Measurements from ENCODE around the gene NLRP8. TPM values are rescaled to one million over a fixed set of nuclear protein-coding genes. Genes with fewer than 3 reads are reported as not detected.
"Not testable (repeated sequence)": the region's sequence is repeated elsewhere in the genome, so short reads cannot be mapped to it uniquely, and the experiment has no call there.

The NLRP8 gene
- total RNA-seq, 2 donors from 2014 or later: not detected

GRCh38 chr19:55935206-55935605 is 12.4 kb upstream of the NLRP8 start:
- H3K27ac Mint-ChIP-seq: no peak overlapping the region
- H3K9me3 Mint-ChIP-seq: peaks cover 3% of the 10 kb centered on the region
- ATAC-seq (no peak), DNase-seq (ENCODE audit: low spot score) (no peak)
- H3K27me3 Mint-ChIP-seq: no peaks in the 10 kb centered on the region
- no peaks in the 10 kb centered on the region for H3K4me1 Mint-ChIP-seq (ENCODE audit: low read depth in 2 of 2)
- no peak overlapping the region for H3K4me3 Mint-ChIP-seq
- no peaks in the 10 kb centered on the region for H3K36me3 Mint-ChIP-seq

- no peak overlapping the region for H3K27ac Mint-ChIP-seq
- peaks cover 9% of the 10 kb centered on the region for H3K9me3 Mint-ChIP-seq
- no peaks in the 10 kb centered on the region for H3K4me1 Mint-ChIP-seq (ENCODE audit: low read depth in 2 of 2)
- H3K27me3 Mint-ChIP-seq: no peaks in the 10 kb centered on the region
- no peak for ATAC-seq
- no peaks in the 10 kb centered on the region for H3K36me3 Mint-ChIP-seq
- no peak for DNase-seq (ENCODE audit: low spot score)
- no peak overlapping the region for H3K4me3 Mint-ChIP-seq
Observed at GRCh38 chr19:55939206-55939605, 8.4 kb upstream of the NLRP8 start.

GRCh38 chr19:55940306-55940705 is 7.3 kb upstream of the NLRP8 start:
- H3K9me3 Mint-ChIP-seq: peaks cover 9% of the 10 kb centered on the region
- H3K36me3 Mint-ChIP-seq: no peaks in the 10 kb centered on the region
- H3K4me3 Mint-ChIP-seq: no peak overlapping the region
- no peaks in the 10 kb centered on the region for H3K27me3 Mint-ChIP-seq
- H3K4me1 Mint-ChIP-seq (ENCODE audit: low read depth in 2 of 2): no peaks in the 10 kb centered on the region
- ATAC-seq: no peak
- no peak for DNase-seq (ENCODE audit: low spot score)
- no peak overlapping the region for H3K27ac Mint-ChIP-seq

- H3K4me1 Mint-ChIP-seq (ENCODE audit: low read depth in 2 of 2); ATAC-seq; H3K9me3 Mint-ChIP-seq; H3K36me3 Mint-ChIP-seq; DNase-seq (ENCODE audit: low spot score); H3K27ac Mint-ChIP-seq; H3K27me3 Mint-ChIP-seq; H3K4me3 Mint-ChIP-seq: not testable (repeated sequence)
Observed at GRCh38 chr19:55950566-55950965, 2.9 kb downstream of the NLRP8 start.

- Mint-ChIP-seq H3K27me3 (no peaks in the 10 kb centered on the region), H3K36me3 (no peaks in the 10 kb centered on the region), H3K4me3 (no peak overlapping the region), H3K27ac (no peak overlapping the region), H3K9me3 (peaks cover 3% of the 10 kb centered on the region), H3K4me1 (ENCODE audit: low read depth in 2 of 2) (no peaks in the 10 kb centered on the region)
- ATAC-seq (no peak), DNase-seq (ENCODE audit: low spot score) (no peak)
Observed at GRCh38 chr19:55956431-55956830, 8.8 kb downstream of the NLRP8 start.

- ATAC-seq (no peak), DNase-seq (ENCODE audit: low spot score) (no peak)
- Mint-ChIP-seq H3K9me3 (no peaks in the 10 kb centered on the region), H3K36me3 (no peaks in the 10 kb centered on the region), H3K27me3 (no peaks in the 10 kb centered on the region), H3K4me3 (no peak overlapping the region), H3K4me1 (ENCODE audit: low read depth in 2 of 2) (no peaks in the 10 kb centered on the region), H3K27ac (no peak overlapping the region)
Observed at GRCh38 chr19:55958356-55958755, 10.7 kb downstream of the NLRP8 start.

GRCh38 chr19:55959996-55960675 is 12.5 kb downstream of the NLRP8 start:
- Mint-ChIP-seq H3K36me3 (no peaks in the 10 kb centered on the region), H3K27me3 (no peaks in the 10 kb centered on the region), H3K4me1 (ENCODE audit: low read depth in 2 of 2) (no peaks in the 10 kb centered on the region), H3K4me3 (no peak overlapping the region), H3K9me3 (no peaks in the 10 kb centered on the region), H3K27ac (no peak overlapping the region)
- ATAC-seq: no peak
- no peak for DNase-seq (ENCODE audit: low spot score)

GRCh38 chr19:55962186-55962585 is 14.6 kb downstream of the NLRP8 start:
- Mint-ChIP-seq H3K4me3 (no peak overlapping the region), H3K36me3 (no peaks in the 10 kb centered on the region), H3K27me3 (no peaks in the 10 kb centered on the region), H3K27ac (no peak overlapping the region), H3K4me1 (ENCODE audit: low read depth in 2 of 2) (no peaks in the 10 kb centered on the region), H3K9me3 (no peaks in the 10 kb centered on the region)
- ATAC-seq (no peak), DNase-seq (ENCODE audit: low spot score) (no peak)

GRCh38 chr19:55973982-55974381 is 26.4 kb downstream of the NLRP8 start:
- Mint-ChIP-seq H3K4me3 (no peak overlapping the region), H3K36me3 (no peaks in the 10 kb centered on the region), H3K27ac (no peak overlapping the region), H3K9me3 (peaks cover 26% of the 10 kb centered on the region), H3K4me1 (ENCODE audit: low read depth in 2 of 2) (no peaks in the 10 kb centered on the region), H3K27me3 (no peaks in the 10 kb centered on the region)
- DNase-seq (ENCODE audit: low spot score): no peak
- ATAC-seq: no peak

GRCh38 chr19:55980415-55980814 is 32.8 kb downstream of the NLRP8 start:
- peaks cover 8% of the 10 kb centered on the region for H3K9me3 Mint-ChIP-seq
- no peaks in the 10 kb centered on the region for H3K36me3 Mint-ChIP-seq
- no peaks in the 10 kb centered on the region for H3K4me1 Mint-ChIP-seq (ENCODE audit: low read depth in 2 of 2)
- DNase-seq (ENCODE audit: low spot score) (no peak), ATAC-seq (no peak)
- no peaks in the 10 kb centered on the region for H3K27me3 Mint-ChIP-seq
- H3K4me3 Mint-ChIP-seq: no peak overlapping the region
- no peak overlapping the region for H3K27ac Mint-ChIP-seq

- Mint-ChIP-seq H3K27ac (no peak overlapping the region), H3K9me3 (peaks cover 4% of the 10 kb centered on the region), H3K4me3 (no peak overlapping the region), H3K36me3 (no peaks in the 10 kb centered on the region), H3K4me1 (ENCODE audit: low read depth in 2 of 2) (no peaks in the 10 kb centered on the region), H3K27me3 (no peaks in the 10 kb centered on the region)
- DNase-seq (ENCODE audit: low spot score) (no peak), ATAC-seq (no peak)
Observed at GRCh38 chr19:55985254-55985653, 37.6 kb downstream of the NLRP8 start.

- DNase-seq (ENCODE audit: low spot score) (no peak), ATAC-seq (no peak)
- no peaks in the 10 kb centered on the region for H3K27me3 Mint-ChIP-seq
- no peaks in the 10 kb centered on the region for H3K36me3 Mint-ChIP-seq
- no peak within 1 kb of the TSS for H3K27ac Mint-ChIP-seq
- no peaks in the 10 kb centered on the region for H3K4me1 Mint-ChIP-seq (ENCODE audit: low read depth in 2 of 2)
- H3K9me3 Mint-ChIP-seq: peaks cover 4% of the 10 kb centered on the region
- no peak within 1 kb of the TSS for H3K4me3 Mint-ChIP-seq
Observed at GRCh38 chr19:55986487-55986886, 38.9 kb downstream of the NLRP8 start, which contains the start of gene NLRP5. Gene NLRP5, plus strand, starts transcription at chr19:55986775.

GRCh38 chr19:55990831-55991230 is 43.2 kb downstream of the NLRP8 start:
- Mint-ChIP-seq H3K36me3 (peaks cover 8% of the 10 kb centered on the region), H3K9me3 (peaks cover 10% of the 10 kb centered on the region)

GRCh38 chr19:55993492-55993891 is 45.9 kb downstream of the NLRP8 start:
- Mint-ChIP-seq H3K9me3 (peaks cover 13% of the 10 kb centered on the region), H3K4me1 (ENCODE audit: low read depth in 2 of 2) (no peaks in the 10 kb centered on the region), H3K36me3 (peaks cover 8% of the 10 kb centered on the region), H3K27me3 (peaks cover 0 to 2% of the 10 kb centered on the region in 2 donors), H3K4me3 (no peak overlapping the region), H3K27ac (no peak overlapping the region)
- ATAC-seq: no peak
- DNase-seq (ENCODE audit: low spot score): no peak

More at GRCh38 chr19:55990831-55991230, 43.2 kb downstream of the NLRP8 start:
- Mint-ChIP-seq H3K4me1 (ENCODE audit: low read depth in 2 of 2) (no peaks in the 10 kb centered on the region), H3K4me3 (no peak overlapping the region), H3K27me3 (no peaks in the 10 kb centered on the region), H3K27ac (no peak overlapping the region)
- ATAC-seq (no peak), DNase-seq (ENCODE audit: low spot score) (no peak)

- Mint-ChIP-seq H3K9me3 (peaks cover 7% of the 10 kb centered on the region), H3K4me1 (ENCODE audit: low read depth in 2 of 2) (no peaks in the 10 kb centered on the region), H3K27me3 (no peaks in the 10 kb centered on the region), H3K4me3 (no peak overlapping the region), H3K36me3 (no peaks in the 10 kb centered on the region), H3K27ac (no peak overlapping the region)
- ATAC-seq (no peak), DNase-seq (ENCODE audit: low spot score) (no peak)
Observed at GRCh38 chr19:56014765-56015164, 67.1 kb downstream of the NLRP8 start.

All from natural killer cell treated with Interleukin-12 subunit alpha and Interleukin-12 subunit beta and Interleukin-15 and Interleukin-18, amount 100 ng/mL, for 72 hours (primary cell).